ENCODE data around the gene CD300LG. TPM values are rescaled to one million over a fixed set of nuclear protein-coding genes. Genes with fewer than 3 reads are reported as not detected.

CD300LG gene
- total RNA-seq, 1 donor from 2014 or later: 45.9 TPM

DNA sequence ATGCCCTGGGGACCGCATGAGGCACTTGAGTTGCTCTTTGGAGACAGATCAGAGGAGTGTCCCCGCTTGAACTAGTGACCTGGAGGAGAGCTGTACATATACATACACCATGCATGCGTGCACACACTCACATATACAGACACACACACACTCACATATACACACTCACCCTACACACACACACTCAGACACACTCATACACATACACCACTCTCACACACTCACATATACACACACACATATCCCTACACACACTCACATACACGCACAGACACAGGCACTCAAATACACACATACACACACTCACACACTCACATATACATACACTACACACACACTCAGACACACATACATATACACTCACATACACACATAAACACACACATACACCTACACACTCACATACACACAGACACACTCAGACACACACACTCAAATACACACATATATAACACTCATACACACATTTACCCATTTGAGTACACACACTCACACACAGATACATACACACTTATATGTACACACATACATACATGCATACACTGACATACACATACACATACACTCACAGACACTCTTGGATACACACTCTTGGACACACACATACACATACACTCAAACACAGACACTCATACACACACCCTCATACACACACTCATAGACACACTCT is 65.8 kb downstream of the CD300LG start:
- H3K4me1 ChIP-seq: peaks cover 0 to 4% of the 10 kb centered on the region in 2 donors
- intact Hi-C loops (cut with DNase I): no loop called here
- H3K27me3 ChIP-seq: no peaks in the 10 kb centered on the region
- no peaks in the 10 kb centered on the region for H3K36me3 ChIP-seq
- DNase-seq (ENCODE audit: low spot score in 2 of 2): no peak
- no peak overlapping the region for H3K27ac ChIP-seq
- no peaks in the 10 kb centered on the region for H3K9me3 ChIP-seq
- TF ChIP-seq, protein P1, sequence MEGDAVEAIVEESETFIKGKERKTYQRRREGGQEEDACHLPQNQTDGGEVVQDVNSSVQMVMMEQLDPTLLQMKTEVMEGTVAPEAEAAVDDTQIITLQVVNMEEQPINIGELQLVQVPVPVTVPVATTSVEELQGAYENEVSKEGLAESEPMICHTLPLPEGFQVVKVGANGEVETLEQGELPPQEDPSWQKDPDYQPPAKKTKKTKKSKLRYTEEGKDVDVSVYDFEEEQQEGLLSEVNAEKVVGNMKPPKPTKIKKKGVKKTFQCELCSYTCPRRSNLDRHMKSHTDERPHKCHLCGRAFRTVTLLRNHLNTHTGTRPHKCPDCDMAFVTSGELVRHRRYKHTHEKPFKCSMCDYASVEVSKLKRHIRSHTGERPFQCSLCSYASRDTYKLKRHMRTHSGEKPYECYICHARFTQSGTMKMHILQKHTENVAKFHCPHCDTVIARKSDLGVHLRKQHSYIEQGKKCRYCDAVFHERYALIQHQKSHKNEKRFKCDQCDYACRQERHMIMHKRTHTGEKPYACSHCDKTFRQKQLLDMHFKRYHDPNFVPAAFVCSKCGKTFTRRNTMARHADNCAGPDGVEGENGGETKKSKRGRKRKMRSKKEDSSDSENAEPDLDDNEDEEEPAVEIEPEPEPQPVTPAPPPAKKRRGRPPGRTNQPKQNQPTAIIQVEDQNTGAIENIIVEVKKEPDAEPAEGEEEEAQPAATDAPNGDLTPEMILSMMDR (IDR thresholded peaks at IDR 0.05): no peak
- no peak overlapping the region for H3K4me3 ChIP-seq

Other genes with a start within 250 kb of the CD300LG start
- 17.8 TPM for gene MEOX1, start 185.3 kb upstream of the CD300LG start, total RNA-seq
- 15.1 TPM for gene SOST, start 88.4 kb upstream of the CD300LG start, total RNA-seq
- gene DUSP3, start 68.2 kb upstream of the CD300LG start, total RNA-seq: 70.5 TPM
- not detected for gene CFAP97D1, start 66.7 kb upstream of the CD300LG start, total RNA-seq
- gene MPP3, start 14.0 kb upstream of the CD300LG start, total RNA-seq: 37.0 TPM
- gene MPP2, start 60.4 kb downstream of the CD300LG start, total RNA-seq: 16.7 TPM
- gene PPY, start 95.3 kb downstream of the CD300LG start, total RNA-seq: not detected
- gene PYY, start 106.8 kb downstream of the CD300LG start, total RNA-seq: not detected
- 48.2 TPM for gene NAGS, start 157.4 kb downstream of the CD300LG start, total RNA-seq
- 11.0 TPM for gene TMEM101, start 167.8 kb downstream of the CD300LG start, total RNA-seq
- 12.5 TPM for gene LSM12, start 219.5 kb downstream of the CD300LG start, total RNA-seq
- gene G6PC3, start 223.6 kb downstream of the CD300LG start, total RNA-seq: 111 TPM

All from ascending aorta (tissue), 2 donors.